Measurements from ENCODE around the gene HSFX4. TPM values are rescaled to one million over a fixed set of nuclear protein-coding genes. Genes with fewer than 3 reads are reported as not detected.

HSFX4 gene
- polyA plus RNA-seq, 2 of the 4 experiments (the other 2 are of a cell fraction) = not detected

- Histone ChIP-seq H3K27ac (no peak overlapping the region), H3K4me3 (peak overlapping the region; percentile 18; the same call in 1 of the 3 replicates), H3K4me2 (peak overlapping the region; percentile 59), H3K4me1 (no peaks in the 10 kb centered on the region), H3K9me3 (no peaks in the 10 kb centered on the region)
- no peak for FAIRE-seq
- peak; percentile 3 to 4 for DNase-seq (ENCODE audit: low read depth in 1 of 2, low spot score in 1 of 2)
- ATAC-seq = peak; percentile 62 to 82; a peak in 4 of 6 replicates
- TF ChIP-seq ZFP36 (IDR thresholded peaks at IDR 0.05; ENCODE audit: borderline replicate concordance, partially characterized antibody) = no peak
- TF ChIP-seq MAFK (IDR thresholded peaks at IDR 0.05; ENCODE audit: partially characterized antibody) = no peak
- TF ChIP-seq NFE2L2 (conservative IDR thresholded peaks at IDR 0.05; ENCODE audit: low read length) = no peak
- no peak for TF ChIP-seq TFCP2L1 (CRISPR knock-in tag; IDR thresholded peaks at IDR 0.05)
- TF ChIP-seq RAD21 (conservative IDR thresholded peaks at IDR 0.05 in 1 of 2, IDR thresholded peaks at IDR 0.05 in 1 of 2) = no peak
- TF ChIP-seq NPAS2 (CRISPR knock-in tag; IDR thresholded peaks at IDR 0.05; ENCODE audit: borderline replicate concordance) = no peak
- TF ChIP-seq SMC3 (IDR thresholded peaks at IDR 0.05) = no peak
- no peak for TF ChIP-seq FOXS1 (CRISPR knock-in tag; IDR thresholded peaks at IDR 0.05)
- POLR2A ChIA-PET = no interaction called here
- CTCF ChIA-PET = no interaction called here
- 17% methylated on average over 6 of the region's 6 CpGs for WGBS (ENCODE audit: missing lambda C conversion rate)
Measured at GRCh38 chrX:149903889-149904748, 25.3 kb upstream of the HSFX4 start.

GRCh38 chrX:149908308-149908707 is 21.1 kb upstream of the HSFX4 start:
- TF ChIP-seq FOSB (CRISPR knock-in tag; IDR thresholded peaks at IDR 0.05) (no peak), HEYL (CRISPR knock-in tag; IDR thresholded peaks at IDR 0.05) (no peak), HOXA7 (CRISPR knock-in tag; IDR thresholded peaks at IDR 0.05) (no peak), TFCP2L1 (CRISPR knock-in tag; IDR thresholded peaks at IDR 0.05) (no peak), ZC3H11A (IDR thresholded peaks at IDR 0.05) (no peak), FOSL2 (IDR thresholded peaks at IDR 0.05) (no peak), FOSL2 (CRISPR knock-in tag; IDR thresholded peaks at IDR 0.05) (no peak), SMC3 (IDR thresholded peaks at IDR 0.05) (no peak), RNF2 (IDR thresholded peaks at IDR 0.05; ENCODE audit: borderline replicate concordance, low read depth) (no peak), MAX (IDR thresholded peaks at IDR 0.05) (no peak), HDAC2 (IDR thresholded peaks at IDR 0.05) (no peak), NPAS2 (CRISPR knock-in tag; IDR thresholded peaks at IDR 0.05; ENCODE audit: borderline replicate concordance) (no peak)
- FAIRE-seq = no peak
- H3K4me1 ChIP-seq = no peaks in the 10 kb centered on the region
- no peak overlapping the region for H3K27ac ChIP-seq
- no peak overlapping the region for H3K4me3 ChIP-seq
- no peak overlapping the region for H3K4me2 ChIP-seq
- 92% methylated on average over 3 of the region's 3 CpGs for WGBS (ENCODE audit: missing lambda C conversion rate)
- ChIA-PET POLR2A (no interaction called here), CTCF (no interaction called here)
- H3K9me3 ChIP-seq = no peaks in the 10 kb centered on the region
- ATAC-seq = no peak
- no peak for DNase-seq (ENCODE audit: low read depth in 1 of 2, low spot score in 1 of 2)

GRCh38 chrX:149908727-149909126 is 20.6 kb upstream of the HSFX4 start:
- no peak overlapping the region for H3K4me2 ChIP-seq
- H3K4me1 ChIP-seq = no peaks in the 10 kb centered on the region
- ChIA-PET POLR2A (no interaction called here), CTCF (no interaction called here)
- no peaks in the 10 kb centered on the region for H3K9me3 ChIP-seq
- TF ChIP-seq RNF2 (IDR thresholded peaks at IDR 0.05; ENCODE audit: borderline replicate concordance, low read depth) = no peak
- peak; percentile 47 for TF ChIP-seq MAFK (IDR thresholded peaks at IDR 0.05; ENCODE audit: partially characterized antibody)
- FAIRE-seq (no peak), ATAC-seq (no peak), DNase-seq (ENCODE audit: low read depth in 1 of 2, low spot score in 1 of 2) (no peak)
- no peak overlapping the region for H3K4me3 ChIP-seq
- no peak overlapping the region for H3K27ac ChIP-seq

GRCh38 chrX:149909324-149910177 is 19.8 kb upstream of the HSFX4 start:
- no peak overlapping the region for H3K4me2 ChIP-seq
- DNase-seq (ENCODE audit: low read depth in 1 of 2, low spot score in 1 of 2) = no peak
- H3K4me1 ChIP-seq = no peaks in the 10 kb centered on the region
- H3K27ac ChIP-seq = no peak overlapping the region
- ChIA-PET CTCF (no interaction called here), POLR2A (no interaction called here)
- no peaks in the 10 kb centered on the region for H3K9me3 ChIP-seq
- no peak for ATAC-seq
- H3K4me3 ChIP-seq = no peak overlapping the region
- 86% methylated on average over 3 of the region's 4 CpGs for WGBS (ENCODE audit: missing lambda C conversion rate)
- no peak for FAIRE-seq
- TF ChIP-seq BCL3 (IDR thresholded peaks at IDR 0.05) (no peak), ZFP36 (IDR thresholded peaks at IDR 0.05; ENCODE audit: borderline replicate concordance, partially characterized antibody) (no peak), CBX2 (IDR thresholded peaks at IDR 0.05; ENCODE audit: borderline replicate concordance, low read depth) (no peak), BHLHE40 (IDR thresholded peaks at IDR 0.05; ENCODE audit: low read depth, low read length) (no peak), JUN (IDR thresholded peaks at IDR 0.05) (no peak), KDM5A (IDR thresholded peaks at IDR 0.05) (no peak), CTCF (IDR thresholded peaks at IDR 0.05) (no peak), RAD21 (conservative IDR thresholded peaks at IDR 0.05 in 1 of 2, IDR thresholded peaks at IDR 0.05 in 1 of 2) (no peak), RFX5 (IDR thresholded peaks at IDR 0.05) (no peak), MAZ (IDR thresholded peaks at IDR 0.05; ENCODE audit: borderline replicate concordance, low read depth, low read length) (no peak), E2F6 (IDR thresholded peaks at IDR 0.05; ENCODE audit: borderline replicate concordance, low read depth) (no peak)
